Endothelial cell of umbilical vein (primary cell): ENCODE results near the gene COL15A1. TPM values are rescaled to one million over a fixed set of nuclear protein-coding genes. Genes with fewer than 3 reads are reported as not detected.

Experiments used
- BruUV-seq: library from RNA; stranded (reverse); fragments of 400-500 nt; replicated peaks from 2 replicates; lab custom pipeline; 2021; lab: Mats Ljungman, UMichigan
- CTCF ChIA-PET: fragments of 300-600, 350-600 bp; sonication (Branson Sonifier 250); formaldehyde crosslinking; loops from one replicate; lab custom pipeline; 2021; ENCODE audit warnings: antibody characterized with exemption, inconsistent platforms; lab: Charles Lee
- POLR2A ChIA-PET: fragments of 300-600, 350-600 bp; sonication (Branson Sonifier 250); formaldehyde crosslinking; loops from one replicate; lab custom pipeline; 2021; ENCODE audit warnings: antibody characterized with exemption, inconsistent platforms; lab: Charles Lee
- DNase-seq: peaks from one replicate; pipeline ENCODE4 v3.0.0-alpha.2; 2011; ENCODE audit warnings: low read depth, low spot score
- FAIRE-seq: peaks from 2 replicates; lab custom pipeline; 2011; peaks lifted over from hg19 to GRCh38; lab: Jason Lieb, UNC
- H2AFZ ChIP-seq: 2 replicates; pipeline ENCODE4 v1.6.0; 2012; ENCODE audit warnings: low read depth, low read length, control low read depth, inconsistent platforms
- H3K27ac ChIP-seq: 2 replicates; pipeline ENCODE4 v1.5.1; 2011; ENCODE audit warnings: low read depth, mild to moderate bottlenecking, control low read depth, low read length, moderate library complexity; ENCODE audit not compliant: insufficient read depth
- H3K27me3 ChIP-seq, 2 experiments: 2 replicates each; pipeline versions ENCODE4 v1.6.0 to v1.6.1; 2011; ENCODE audit warnings: low read length in 2 of 2, mixed read lengths in 1 of 2; ENCODE audit not compliant: control insufficient read depth in 2 of 2, insufficient read depth in 2 of 2
- H3K36me3 ChIP-seq, 2 experiments: 2 replicates in 1 of 2; 3 replicates in 1 of 2; pipeline ENCODE4 v1.5.1; 2011; ENCODE audit warnings: low read length in 2 of 2, mild to moderate bottlenecking in 1 of 2, moderate library complexity in 1 of 2; ENCODE audit not compliant: control insufficient read depth in 2 of 2, insufficient read depth in 2 of 2; ENCODE audit errors: extremely low read depth in 1 of 2
- H3K4me1 ChIP-seq: 3 replicates; pipeline ENCODE4 v1.5.1; 2011; ENCODE audit warnings: mild to moderate bottlenecking, low read length; ENCODE audit not compliant: control insufficient read depth, insufficient read depth; ENCODE audit errors: extremely low read depth
- H3K4me2 ChIP-seq: 2 replicates; pipeline ENCODE4 v1.6.1; 2011; ENCODE audit warnings: low read length, control low read depth, mixed read lengths; ENCODE audit not compliant: insufficient read depth
- H3K4me3 ChIP-seq, 3 experiments: fragments of 200-600 bp in 1 of 3; sonication (generic), shearing (Covaris generic) in 1 of 3; replicated peaks in 1 of 3; 2 replicates each; pipeline ENCODE4 v1.5.1; 2011 to 2016; ENCODE audit warnings: control low read depth in 3 of 3, low read length in 3 of 3, mild to moderate bottlenecking in 2 of 3, inconsistent platforms in 1 of 3, low read depth in 1 of 3, moderate library complexity in 1 of 3; ENCODE audit not compliant: insufficient read depth in 1 of 3
- H3K79me2 ChIP-seq: 2 replicates; pipeline ENCODE4 v1.6.0; 2012; ENCODE audit warnings: low read length, inconsistent platforms; ENCODE audit not compliant: control insufficient read depth, insufficient read depth
- H3K9ac ChIP-seq: replicated peaks from 2 replicates; pipeline ENCODE3; 2011; ENCODE audit warnings: low read length, control low read depth; ENCODE audit not compliant: insufficient read depth; ENCODE audit errors: extremely low read depth
- H3K9me1 ChIP-seq: replicated peaks from 3 replicates; pipeline ENCODE4 v1.6.0; 2011; ENCODE audit warnings: mild to moderate bottlenecking, low read length; ENCODE audit not compliant: control insufficient read depth, insufficient read depth; ENCODE audit errors: extremely low read depth
- H3K9me3 ChIP-seq: replicated peaks from 2 replicates; pipeline ENCODE4 v1.5.1; 2012; ENCODE audit warnings: low read length, inconsistent platforms; ENCODE audit not compliant: control insufficient read depth, insufficient read depth
- H4K20me1 ChIP-seq: replicated peaks from 2 replicates; pipeline ENCODE3; 2011; ENCODE audit warnings: mild to moderate bottlenecking, low read length; ENCODE audit not compliant: control insufficient read depth, insufficient read depth; ENCODE audit errors: extremely low read depth
- EZH2 ChIP-seq: IDR thresholded peaks from 2 replicates; pipeline ENCODE4 v1.6.1; 2012; ENCODE audit warnings: borderline replicate concordance, low read depth, mild to moderate bottlenecking, moderate library complexity, low read length, inconsistent platforms; ENCODE audit not compliant: severe bottlenecking
- FOS ChIP-seq: IDR thresholded peaks from 2 replicates; pipeline ENCODE4 v1.6.1; 2011; ENCODE audit warnings: mild to moderate bottlenecking, low read length, moderate library complexity, borderline replicate concordance; ENCODE audit not compliant: insufficient read depth
- JUN ChIP-seq: IDR thresholded peaks from 2 replicates; pipeline ENCODE4 v1.6.1; 2011; ENCODE audit warnings: borderline replicate concordance, low read depth; ENCODE audit not compliant: insufficient read length, insufficient read depth
- MYC ChIP-seq: IDR thresholded peaks from one replicate; pipeline ENCODE4 v1.6.1; 2011; ENCODE audit warnings: mild to moderate bottlenecking, low read depth, low read length
- POLR2AphosphoS5 ChIP-seq: IDR thresholded peaks from 2 replicates; pipeline ENCODE4 v1.6.1; 2012; ENCODE audit warnings: low read depth, mild to moderate bottlenecking, control low read depth, low read length, moderate library complexity; ENCODE audit not compliant: insufficient read depth
- dilution Hi-C: fragments of 300-500 bp; cut with MboI; formaldehyde crosslinking; loops from one replicate; pipeline ENCODE4 v1.15.0; 2019; ENCODE audit warnings: low sequenced_read_pairs; ENCODE audit not compliant: extremely low pct_ligation_motif_present
- intact Hi-C: fragments of 100-400 bp; cut with micrococcal nuclease; formaldehyde crosslinking; loops from one replicate; pipeline ENCODE4 v1.10.0; 2022
- polyA plus RNA-seq, 4 experiments: library from polyadenylated mRNA; depleted of rRNA in 3 of 4; stranded (reverse) in 3 of 4; unstranded in 1 of 4; fragments of >200 nt; gene quantifications; 2 replicates each; pipeline versions ENCODE4 v1.2.1 to v1.2.3, GENCODE V29; 2011 to 2012; ENCODE audit warnings: missing spikeins in 1 of 4
- total RNA-seq: library from RNA; stranded (reverse); gene quantifications from 2 replicates; pipeline ENCODE4 v1.2.3, GENCODE V29; 2021
- TF ChIP-seq, protein P1 (sequence below): IDR thresholded peaks from 2 replicates; pipeline ENCODE4 v1.6.1; 2011; ENCODE audit not compliant: insufficient read depth, insufficient read length

Gene COL15A1
- total and polyA plus RNA-seq, 2 donors (not counting 3 experiments of a cell fraction or from before 2014, with no cell fraction given): not detected

DNA sequence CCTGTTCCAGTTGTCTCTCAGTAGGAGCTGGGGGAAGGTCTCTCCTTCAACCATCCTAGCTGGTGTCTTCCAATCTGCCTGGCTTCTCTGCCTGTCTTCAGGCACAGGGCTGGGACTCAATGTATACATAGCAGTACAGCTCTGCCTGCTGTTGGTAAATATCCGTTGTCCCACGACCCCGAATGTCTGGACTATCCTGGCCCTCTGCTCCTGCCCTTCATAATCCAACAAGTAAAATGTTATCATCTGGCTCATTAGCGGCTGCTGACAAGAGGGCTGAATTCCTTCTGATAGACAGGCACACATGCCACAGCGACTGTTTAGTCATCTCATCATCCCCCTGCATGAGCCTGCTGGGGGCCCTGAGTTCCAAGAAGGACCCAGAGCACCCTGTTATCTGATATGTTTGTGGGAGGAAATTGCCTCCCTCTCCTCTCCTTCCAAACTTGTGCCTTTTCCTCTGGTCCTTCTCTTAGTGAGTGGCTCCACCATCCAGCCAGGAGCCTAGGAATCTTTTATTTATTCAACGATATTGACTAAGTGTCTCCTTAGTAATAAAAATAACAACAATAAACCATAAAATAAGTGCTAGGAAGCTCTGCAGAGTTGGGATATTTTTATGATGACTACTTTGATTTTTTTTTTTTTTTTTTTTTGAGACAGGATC, 131.7 kb downstream of the COL15A1 start:
- TF ChIP-seq MYC (no peak), JUN (no peak), POLR2AphosphoS5 (no peak), EZH2 (no peak)
- TF ChIP-seq, protein P1, sequence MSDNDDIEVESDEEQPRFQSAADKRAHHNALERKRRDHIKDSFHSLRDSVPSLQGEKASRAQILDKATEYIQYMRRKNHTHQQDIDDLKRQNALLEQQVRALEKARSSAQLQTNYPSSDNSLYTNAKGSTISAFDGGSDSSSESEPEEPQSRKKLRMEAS: no peak

DNA sequence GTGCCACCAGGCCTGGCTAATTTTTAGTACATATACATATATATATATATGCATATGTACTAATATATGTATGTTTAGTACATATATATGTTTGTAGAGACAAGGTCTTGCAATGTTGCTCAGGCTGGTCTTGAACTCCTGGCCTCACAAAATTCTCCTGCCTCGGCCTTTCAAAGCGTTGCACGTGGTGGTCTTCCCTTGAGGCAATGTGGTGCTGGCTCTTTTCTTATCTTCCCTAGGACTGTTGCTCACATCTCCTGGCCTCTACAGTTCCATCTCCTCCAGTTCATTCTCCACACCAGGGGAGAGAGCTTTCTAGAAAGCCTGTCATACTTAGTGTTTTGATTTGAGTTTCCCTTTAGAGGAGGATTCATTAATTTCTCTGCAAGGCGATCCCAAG, 132.3 kb downstream of the COL15A1 start:
- H3K9me3 ChIP-seq: no peaks in the 10 kb centered on the region
- H3K36me3 ChIP-seq: no peaks in the 10 kb centered on the region
- H4K20me1 ChIP-seq: no peaks in the 10 kb centered on the region
- H3K4me1 ChIP-seq: no peaks in the 10 kb centered on the region
- H2AFZ ChIP-seq: no peak overlapping the region
- no peaks in the 10 kb centered on the region for H3K27me3 ChIP-seq
- H3K9me1 ChIP-seq: no peaks in the 10 kb centered on the region
- CTCF ChIA-PET: no interaction called here
- H3K4me2 ChIP-seq: no peak overlapping the region
- dilution Hi-C loops: no loop called here
- intact Hi-C loops: no loop called here
- FAIRE-seq (no peak), DNase-seq (no peak)
- H3K9ac ChIP-seq: no peak overlapping the region
- BruUV-seq: no TSS peak
- TF ChIP-seq FOS: no peak
- no peak for TF ChIP-seq EZH2
- no peak for TF ChIP-seq POLR2AphosphoS5
- no peaks in the 10 kb centered on the region for H3K79me2 ChIP-seq
- no peak overlapping the region for H3K4me3 ChIP-seq
- H3K27ac ChIP-seq: no peak overlapping the region
- POLR2A ChIA-PET: no interaction called here

More for the DNA sequence above, 131.7 kb downstream of the COL15A1 start:
- Histone ChIP-seq H4K20me1 (no peaks in the 10 kb centered on the region), H3K27ac (no peak overlapping the region), H2AFZ (no peak overlapping the region), H3K4me3 (no peak overlapping the region), H3K4me2 (no peak overlapping the region), H3K36me3 (no peaks in the 10 kb centered on the region), H3K9me3 (no peaks in the 10 kb centered on the region), H3K9me1 (no peaks in the 10 kb centered on the region), H3K27me3 (no peaks in the 10 kb centered on the region), H3K9ac (no peak overlapping the region), H3K79me2 (no peaks in the 10 kb centered on the region), H3K4me1 (no peaks in the 10 kb centered on the region)
- dilution Hi-C loops: no loop called here
- FAIRE-seq (no peak), DNase-seq (no peak)
- CTCF ChIA-PET: no interaction called here
- POLR2A ChIA-PET: no interaction called here
- intact Hi-C loops: no loop called here
- no TSS peak for BruUV-seq
